Measurements from ENCODE around the gene FZR1. TPM values are rescaled to one million over a fixed set of nuclear protein-coding genes. Genes with fewer than 3 reads are reported as not detected.

The FZR1 gene
- total RNA-seq, 4 donors from 2014 or later: 29.1 to 107 (median 35.3) TPM

GRCh38 chr19:3470500-3471128 lies 35.5 kb upstream of the FZR1 start:
- H3K27ac ChIP-seq: peak overlapping the region in 1 of 4 donors; percentile 17
- H3K9me3 ChIP-seq: no peaks in the 10 kb centered on the region
- no peak for TF ChIP-seq POLR2A (IDR thresholded peaks at IDR 0.05)
- TF ChIP-seq POLR2AphosphoS5 (IDR thresholded peaks at IDR 0.05): no peak
- no peak for TF ChIP-seq CTCF (IDR thresholded peaks at IDR 0.05)
- TF ChIP-seq EP300 (IDR thresholded peaks at IDR 0.05; ENCODE audit: low read depth): no peak
- H3K4me1 ChIP-seq: peaks cover 10 to 37% (median 19%) of the 10 kb centered on the region in 4 donors
- no peaks in the 10 kb centered on the region for H3K27me3 ChIP-seq
- no peaks in the 10 kb centered on the region for H3K36me3 ChIP-seq
- H3K4me3 ChIP-seq: no peak overlapping the region
- DNase-seq: no peak
- 59 to 81% methylated on average over 3 to 11 of the region's 11 CpGs for WGBS, 2 donors (ENCODE audit: low coverage in 1 of 2)
- in situ Hi-C loops (cut with MboI; ENCODE audit: low pct_ligation_motif_present in 1 of 4, low pct_unique_long_range_greater_than_20kb in 1 of 4, low sequenced_read_pairs in 3 of 4): loop anchor here in 3 of 4 donors (5.0 to 10.0 kb wide), 2 partner anchors 146 to 148 kb away; no protein-coding TSS in a partner anchor
- intact Hi-C loops (cut with DNase I; ENCODE audit: low total_unique reads): loop anchor here (5.0 kb wide), 1 partner anchor 163 kb away; no protein-coding TSS in a partner anchor

- intact Hi-C loops (cut with DNase I; ENCODE audit: low total_unique reads) (loop anchor here (2.0 to 5.0 kb wide), 2 partner anchors 145 to 165 kb away; no protein-coding TSS in a partner anchor), in situ Hi-C loops (cut with MboI; ENCODE audit: low pct_ligation_motif_present in 1 of 4, low pct_unique_long_range_greater_than_20kb in 1 of 4, low sequenced_read_pairs in 3 of 4) (loop anchor here in 3 of 4 donors (5.0 to 10.0 kb wide), 2 partner anchors 147 to 150 kb away; no protein-coding TSS in a partner anchor)
- Histone ChIP-seq H3K27ac (no peak overlapping the region), H3K36me3 (no peaks in the 10 kb centered on the region), H3K27me3 (no peaks in the 10 kb centered on the region), H3K9me3 (no peaks in the 10 kb centered on the region), H3K4me1 (peaks cover 7 to 23% (median 10%) of the 10 kb centered on the region in 4 donors), H3K4me3 (no peak overlapping the region)
- peak; percentile 32 for DNase-seq
- 29 to 32% methylated on average over 5 to 24 of the region's 24 CpGs for WGBS, 2 donors (ENCODE audit: low coverage in 1 of 2)
- TF ChIP-seq CTCF (IDR thresholded peaks at IDR 0.05): peak; percentile 78 to 86 (median 82)
- TF ChIP-seq POLR2AphosphoS5 (IDR thresholded peaks at IDR 0.05): peak in 1 of 3 donors; percentile 21
- no peak for TF ChIP-seq POLR2A (IDR thresholded peaks at IDR 0.05)
- TF ChIP-seq EP300 (IDR thresholded peaks at IDR 0.05; ENCODE audit: low read depth): no peak
These were observed 34.0 kb upstream of the FZR1 start for GRCh38 chr19:3471954-3472655.

GRCh38 chr19:3474010-3474409 lies 32.1 kb upstream of the FZR1 start:
- Histone ChIP-seq H3K27ac (peak overlapping the region; percentile 17 to 64 (median 38)), H3K4me1 (peaks cover 7 to 20% (median 10%) of the 10 kb centered on the region in 4 donors), H3K36me3 (no peaks in the 10 kb centered on the region), H3K4me3 (no peak overlapping the region), H3K9me3 (no peaks in the 10 kb centered on the region), H3K27me3 (no peaks in the 10 kb centered on the region)
- peak; percentile 54 for DNase-seq
- in situ Hi-C loops (cut with MboI; ENCODE audit: low pct_ligation_motif_present in 1 of 4, low pct_unique_long_range_greater_than_20kb in 1 of 4, low sequenced_read_pairs in 3 of 4) (loop anchor here in 3 of 4 donors (5.0 to 10.0 kb wide), 2 partner anchors 149 to 152 kb away; no protein-coding TSS in a partner anchor), intact Hi-C loops (cut with DNase I; ENCODE audit: low total_unique reads) (loop anchor here (5.0 kb wide), 1 partner anchor 167 kb away; no protein-coding TSS in a partner anchor)
- 32% methylated on average over 7 of the region's 8 CpGs; no CpG with 5 or more reads in 1 of the 2 donors for WGBS, 2 donors (ENCODE audit: low coverage in 1 of 2)
- TF ChIP-seq POLR2A (IDR thresholded peaks at IDR 0.05) (no peak), CTCF (IDR thresholded peaks at IDR 0.05) (no peak), POLR2AphosphoS5 (IDR thresholded peaks at IDR 0.05) (no peak), EP300 (IDR thresholded peaks at IDR 0.05; ENCODE audit: low read depth) (no peak)

- no peak for TF ChIP-seq CTCF (IDR thresholded peaks at IDR 0.05)
- TF ChIP-seq POLR2AphosphoS5 (IDR thresholded peaks at IDR 0.05): no peak
- TF ChIP-seq POLR2A (IDR thresholded peaks at IDR 0.05): no peak
- TF ChIP-seq EP300 (IDR thresholded peaks at IDR 0.05; ENCODE audit: low read depth): no peak
- no peaks in the 10 kb centered on the region for H3K9me3 ChIP-seq
- DNase-seq: no peak
- no peaks in the 10 kb centered on the region for H3K36me3 ChIP-seq
- intact Hi-C loops (cut with DNase I; ENCODE audit: low total_unique reads): loop anchor here (5.0 kb wide), 1 partner anchor 167 kb away; no protein-coding TSS in a partner anchor
- no peaks in the 10 kb centered on the region for H3K27me3 ChIP-seq
- H3K4me1 ChIP-seq: peaks cover 7 to 20% (median 10%) of the 10 kb centered on the region in 4 donors
- peak overlapping the region in 3 of 4 donors; percentile 5 to 42 (median 14) for H3K27ac ChIP-seq
- in situ Hi-C loops (cut with MboI; ENCODE audit: low pct_ligation_motif_present in 1 of 4, low pct_unique_long_range_greater_than_20kb in 1 of 4, low sequenced_read_pairs in 3 of 4): loop anchor here in 3 of 4 donors (5.0 to 10.0 kb wide), 2 partner anchors 150 to 152 kb away; no protein-coding TSS in a partner anchor
- H3K4me3 ChIP-seq: no peak overlapping the region
- WGBS, 2 donors (ENCODE audit: low coverage in 1 of 2): 63% methylated on average over 2 of the region's 2 CpGs
These were observed 31.5 kb upstream of the FZR1 start for GRCh38 chr19:3474614-3475013.

All from transverse colon (tissue), 4 donors.